HG03139 (cell line): Measurements from ENCODE around the gene PHACTR3.

ENCODE experiments used
- ATAC-seq: cut with Tn5 transposase; IDR thresholded peaks from one replicate; pipeline ENCODE4 v1.9.1; 2021; ENCODE audit not compliant: unreplicated experiment

Gene PHACTR3

DNA sequence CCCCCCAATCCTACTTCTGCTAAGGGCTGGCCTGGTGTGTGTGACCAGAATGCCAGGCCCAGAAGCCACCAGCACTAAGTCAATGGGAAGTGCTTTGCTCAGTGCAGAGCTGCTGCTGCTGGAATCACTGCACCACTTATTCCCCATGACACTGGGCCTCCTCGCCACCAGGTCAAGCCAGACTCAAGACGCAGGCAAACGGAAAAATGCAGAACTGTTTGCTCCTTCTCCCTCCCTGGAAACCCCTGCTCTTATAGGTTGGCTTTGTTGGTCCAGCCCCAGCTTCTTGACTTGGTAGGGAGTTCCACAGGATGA, 121.9 kb downstream of the PHACTR3 start:
- no peak for ATAC-seq

- no peak for ATAC-seq
These were observed 124.5 kb downstream of the PHACTR3 start for GRCh38 chr20:59728722-59729430.

DNA sequence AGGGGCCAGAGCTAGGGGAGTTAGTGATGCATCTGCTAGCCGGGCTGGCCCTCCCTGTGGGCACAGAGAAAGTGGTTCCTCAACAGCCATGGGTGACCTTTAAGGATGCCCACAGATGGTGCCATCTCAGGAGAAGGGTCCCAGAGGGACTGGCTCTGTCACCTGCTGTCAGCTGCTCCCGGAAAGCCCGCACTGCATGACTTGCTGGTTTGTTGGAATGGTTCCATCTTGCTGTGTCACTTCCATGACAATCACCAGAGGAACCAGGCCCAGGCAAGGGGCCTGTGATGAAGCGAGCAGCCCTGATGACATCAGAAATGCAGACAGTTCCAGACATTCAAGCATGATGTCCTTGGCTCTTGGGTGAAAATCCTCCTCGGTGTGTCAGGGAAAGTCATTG, 125.2 kb downstream of the PHACTR3 start:
- ATAC-seq: no peak

GRCh38 chr20:59730722-59731121, 126.4 kb downstream of the PHACTR3 start:
- no peak for ATAC-seq

DNA sequence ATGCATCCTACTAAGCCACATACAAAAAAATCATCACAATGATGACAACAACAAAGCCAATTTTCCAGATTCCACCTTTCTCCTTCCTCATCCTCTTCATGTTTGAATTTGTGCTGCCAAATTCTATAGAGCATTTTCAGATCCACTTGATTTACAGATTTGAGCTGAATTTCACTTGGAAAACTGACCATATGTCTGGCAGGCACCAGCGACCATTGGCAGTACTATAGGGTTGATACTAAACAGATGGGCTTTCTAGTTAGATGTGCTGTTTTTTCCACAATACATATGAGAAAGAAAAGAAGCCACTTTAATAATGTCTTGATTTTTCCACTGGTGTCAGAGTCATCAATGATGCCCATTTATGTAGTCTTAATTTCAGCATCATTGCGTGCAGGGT, 127.0 kb downstream of the PHACTR3 start:
- ATAC-seq: no peak

DNA sequence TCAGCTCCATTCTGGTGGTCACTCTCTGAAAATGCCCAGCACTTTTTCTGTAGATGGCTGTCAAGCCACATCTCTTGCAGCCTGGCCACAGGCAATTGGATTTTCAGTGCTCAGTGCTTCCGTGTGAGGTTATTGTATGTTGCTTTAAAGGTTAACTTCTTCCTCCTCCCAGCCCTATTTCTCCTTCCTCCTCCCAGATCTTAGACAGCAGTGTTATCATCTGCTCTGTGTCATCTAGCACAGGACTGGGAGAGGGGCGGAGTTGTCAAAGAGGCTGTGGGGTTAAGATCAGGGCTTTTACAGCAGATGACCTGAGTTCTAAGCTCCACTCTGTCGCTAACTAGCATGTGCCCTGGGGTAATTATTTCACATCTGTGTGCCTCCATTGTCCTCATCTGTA, 129.0 kb downstream of the PHACTR3 start:
- ATAC-seq: no peak

- no peak for ATAC-seq
These were observed 131.1 kb downstream of the PHACTR3 start for GRCh38 chr20:59735486-59735885.

DNA sequence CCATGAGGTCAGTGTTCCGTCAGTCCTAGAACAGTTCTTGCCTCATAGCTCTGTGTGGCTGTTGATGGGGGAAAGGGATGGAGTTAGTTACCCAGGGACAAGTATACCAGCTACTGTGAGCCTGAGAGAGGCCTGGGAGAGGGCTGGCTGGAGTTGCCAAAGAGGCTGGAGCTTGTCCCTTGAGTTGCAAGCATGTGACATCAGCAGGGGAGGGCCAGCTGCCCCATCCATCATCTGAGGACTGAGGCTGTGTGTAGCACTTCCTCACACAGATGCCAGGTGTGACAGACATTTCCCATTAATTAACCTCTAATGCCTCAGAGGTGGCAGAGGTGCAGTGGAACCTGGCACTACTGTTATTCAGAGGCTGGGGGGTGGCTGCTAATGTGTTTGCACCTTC, 131.6 kb downstream of the PHACTR3 start:
- ATAC-seq: no peak

GRCh38 chr20:59736366-59736765, 132.0 kb downstream of the PHACTR3 start:
- no peak for ATAC-seq

DNA sequence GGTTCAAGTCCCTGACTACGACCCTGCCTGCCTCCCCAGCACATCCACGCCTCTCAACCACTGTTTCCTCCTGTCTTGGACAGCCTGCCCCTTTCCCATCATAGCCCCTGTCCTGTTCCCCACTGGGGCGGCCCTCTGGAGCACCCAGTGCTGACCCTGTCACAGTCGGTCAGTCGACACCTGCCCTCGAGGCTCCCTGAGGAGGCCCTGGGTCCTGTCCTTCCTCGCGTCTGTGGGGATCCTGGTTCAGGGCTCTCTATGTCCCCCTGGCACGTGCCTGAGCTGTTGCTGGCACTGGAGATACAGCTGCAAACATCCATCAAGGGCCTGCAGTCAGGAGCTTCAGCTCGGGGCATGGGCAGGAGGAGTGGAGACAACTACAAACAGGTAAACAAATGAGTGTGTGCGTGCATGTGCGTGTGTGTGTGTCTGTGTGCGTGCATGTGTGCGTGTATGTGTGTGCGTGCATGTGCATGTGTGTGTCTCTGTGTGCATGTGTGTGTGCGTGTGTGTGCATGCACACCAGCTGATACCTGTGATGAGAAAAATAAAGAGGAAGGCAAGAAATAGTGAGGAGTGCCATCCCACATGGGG, 132.8 kb downstream of the PHACTR3 start:
- no peak for ATAC-seq

- ATAC-seq: no peak
These were observed 133.5 kb downstream of the PHACTR3 start for GRCh38 chr20:59737816-59738215.

DNA sequence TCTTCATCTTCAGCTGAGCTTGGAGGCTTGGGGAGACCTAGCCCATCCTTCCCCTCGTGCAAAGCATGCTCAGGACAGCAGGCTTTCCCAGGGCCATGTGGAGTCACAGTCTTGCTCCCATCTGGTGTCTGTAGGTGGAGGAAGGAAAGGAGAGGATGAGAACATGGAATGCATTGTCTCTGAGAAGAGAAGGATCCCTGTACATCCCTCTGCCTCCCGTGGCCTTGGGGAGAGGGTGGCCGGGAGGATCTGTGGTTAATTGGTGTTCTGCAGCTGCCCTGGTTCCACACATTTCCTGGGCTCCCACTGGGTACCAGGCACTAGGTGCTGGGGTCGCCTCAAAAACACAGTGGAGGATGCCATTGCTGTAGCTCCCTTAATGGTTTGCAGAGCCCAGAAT, 134.5 kb downstream of the PHACTR3 start:
- ATAC-seq: no peak

DNA sequence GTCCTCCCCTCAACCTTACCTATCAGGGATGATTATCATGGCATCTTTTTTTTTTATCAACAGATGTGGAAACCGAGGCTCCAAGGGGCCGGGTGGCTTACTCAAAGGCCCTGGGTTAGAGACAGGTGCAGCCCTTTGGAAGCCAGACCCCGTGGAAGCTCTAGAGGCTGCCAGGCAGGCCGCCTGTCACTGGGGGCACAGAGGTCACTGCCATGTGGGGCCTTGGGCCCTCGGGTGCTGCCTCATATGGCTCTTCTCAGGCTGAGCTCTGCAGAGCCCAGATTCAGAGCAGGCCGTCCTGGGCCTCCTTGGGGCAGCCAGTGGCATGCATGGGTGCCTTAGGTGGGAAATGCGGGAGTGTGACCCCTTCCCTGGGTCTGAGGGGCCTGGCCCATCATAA, 136.3 kb downstream of the PHACTR3 start:
- ATAC-seq: no peak

- ATAC-seq: no peak
These were observed 136.7 kb downstream of the PHACTR3 start for GRCh38 chr20:59741073-59741472.

DNA sequence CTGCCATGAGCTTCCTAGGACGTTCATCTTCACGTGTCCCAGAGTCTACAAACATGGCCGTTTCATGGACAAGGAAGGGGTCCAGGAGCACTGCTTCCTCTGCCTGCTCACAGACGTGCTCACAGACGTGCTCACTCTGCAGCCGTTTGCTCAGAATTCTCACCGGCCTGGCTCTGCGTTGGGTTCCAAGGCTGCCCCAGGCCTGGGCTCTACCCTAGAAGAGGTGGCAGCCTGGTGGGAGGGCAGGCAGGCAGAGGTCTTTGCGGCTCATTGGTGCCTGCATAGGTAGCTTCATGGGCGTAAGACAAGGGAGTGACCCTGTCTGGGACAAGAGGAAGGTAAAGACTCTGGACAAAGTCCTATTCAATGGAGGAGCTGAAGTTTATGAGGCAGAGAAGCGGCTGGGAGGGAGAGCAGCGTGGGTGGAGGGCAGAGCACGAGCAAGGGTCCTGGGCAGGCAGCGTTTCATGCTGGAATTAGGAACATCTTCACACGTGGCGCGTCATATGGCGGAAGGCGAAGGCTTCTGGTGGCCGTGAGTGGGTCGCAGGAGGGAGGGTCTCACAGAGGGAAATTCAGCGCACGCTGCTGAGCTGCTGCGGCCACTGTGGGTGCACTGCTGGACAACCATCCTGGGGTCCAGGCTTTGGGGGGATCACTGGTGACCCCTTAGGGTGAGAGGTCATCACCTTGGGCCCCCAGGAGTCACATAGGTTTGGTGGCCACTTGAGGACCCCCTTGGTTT, 138.2 kb downstream of the PHACTR3 start:
- ATAC-seq: no peak

- no peak for ATAC-seq
These were observed 139.0 kb downstream of the PHACTR3 start for GRCh38 chr20:59743308-59743707.

GRCh38 chr20:59743767-59744485, 139.6 kb downstream of the PHACTR3 start:
- ATAC-seq: no peak

DNA sequence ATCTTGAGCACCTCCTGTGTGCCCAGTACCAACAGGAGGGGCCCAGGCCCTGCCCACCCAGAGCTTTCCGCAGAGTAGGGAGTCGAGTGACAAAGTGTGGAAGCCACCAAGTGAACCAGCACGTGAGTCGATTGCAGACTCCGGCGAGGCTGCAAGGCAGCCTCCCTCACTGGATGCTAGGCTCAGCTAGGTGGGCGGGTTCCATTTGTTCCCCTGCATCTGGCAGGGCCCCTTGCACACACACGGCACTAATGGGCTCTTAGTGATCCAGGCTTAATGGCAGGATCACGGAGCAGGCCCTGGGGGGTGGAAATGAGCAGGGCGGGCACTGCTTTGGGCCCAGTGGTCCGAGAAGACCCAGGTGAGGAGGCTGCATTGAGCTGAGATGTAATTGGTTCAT, 140.4 kb downstream of the PHACTR3 start:
- no peak for ATAC-seq

DNA sequence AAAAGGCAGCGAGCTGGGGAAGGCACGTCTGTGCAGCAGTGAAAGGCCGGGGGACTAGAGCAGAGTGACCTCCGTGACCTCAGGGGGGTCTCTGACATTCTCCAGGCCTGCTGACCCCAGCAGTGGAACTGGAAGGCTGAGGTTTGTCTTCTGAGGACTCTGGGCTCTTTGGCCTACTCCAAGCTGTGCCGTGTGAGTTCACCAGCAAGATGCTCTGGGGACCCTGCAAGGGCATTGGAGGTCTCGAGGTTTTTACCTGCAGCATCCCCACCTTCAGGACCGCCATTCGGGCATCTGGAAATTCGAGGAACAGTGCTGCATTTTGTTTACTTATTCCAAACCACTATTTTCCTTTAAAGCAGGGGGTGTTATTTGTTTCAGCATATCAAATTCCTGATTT, 140.9 kb downstream of the PHACTR3 start:
- no peak for ATAC-seq

GRCh38 chr20:59745716-59746115, 141.4 kb downstream of the PHACTR3 start:
- ATAC-seq: no peak

DNA sequence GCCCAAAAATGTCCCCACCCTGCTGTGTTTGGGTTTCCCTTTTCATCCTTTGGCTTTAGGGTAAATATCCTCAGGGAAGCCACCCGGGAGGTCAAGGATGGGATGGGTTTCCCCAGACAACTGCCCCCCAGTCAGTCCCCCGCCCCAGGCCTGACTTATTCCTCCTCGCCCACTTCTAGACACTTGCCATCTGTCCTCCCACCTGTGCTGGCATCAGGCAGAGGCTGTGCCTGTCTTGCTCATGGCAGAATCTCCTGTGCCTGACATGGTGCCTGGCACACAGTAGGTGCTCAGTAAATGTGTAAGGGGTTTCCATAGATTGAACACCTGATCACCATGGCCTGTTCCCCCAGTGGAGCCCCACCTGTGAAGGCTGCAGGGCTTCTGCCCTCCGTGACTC, 141.8 kb downstream of the PHACTR3 start:
- ATAC-seq: no peak
